A673 (cell line): ENCODE measurements around the gene SLC52A3. TPM values are rescaled to one million over a fixed set of nuclear protein-coding genes. Genes with fewer than 3 reads are reported as not detected.
"Not testable (repeated sequence)": the region's sequence is repeated elsewhere in the genome, so short reads cannot be mapped to it uniquely, and the experiment has no call there.

Experiments
- BruUV-seq: library from RNA; stranded (reverse); fragments of 400-500 nt; replicated peaks from 2 replicates; lab custom pipeline; 2021; lab: Mats Ljungman, UMichigan
- CTCF ChIA-PET: fragments of 300-600 bp; sonication (Branson Sonifier 250); formaldehyde crosslinking; loops from one replicate; lab custom pipeline; 2022; ENCODE audit warnings: antibody characterized with exemption; lab: Charles Lee
- POLR2A ChIA-PET: fragments of 300-600 bp; sonication (Branson Sonifier 250); formaldehyde crosslinking; loops from one replicate; lab custom pipeline; 2022; ENCODE audit warnings: antibody characterized with exemption; ENCODE audit not compliant: low non-redundant PET; lab: Charles Lee
- DNase-seq: peaks from one replicate; pipeline ENCODE4 v3.0.0-alpha.2; 2015; ENCODE audit warnings: low spot score
- H3K27ac ChIP-seq: fragments of 200-600 bp; sonication (generic); 2 replicates; pipeline ENCODE4 v1.5.1; 2016; ENCODE audit warnings: mixed run types, low read depth, mild to moderate bottlenecking, mixed read lengths, antibody characterized with exemption, low read length; ENCODE audit not compliant: poor library complexity, severe bottlenecking
- H3K27me3 ChIP-seq: fragments of 200-600 bp; sonication (generic); replicated peaks from 2 replicates; pipeline ENCODE4 v1.6.1; 2017; ENCODE audit warnings: mixed run types, low read depth, mild to moderate bottlenecking, mixed read lengths, antibody characterized with exemption, low read length; ENCODE audit not compliant: insufficient read depth, poor library complexity
- H3K36me3 ChIP-seq: fragments of 200-600 bp; sonication (generic); 2 replicates; pipeline ENCODE4 v1.6.1; 2016; ENCODE audit warnings: mixed run types, mild to moderate bottlenecking, mixed read lengths, antibody characterized with exemption, low read length; ENCODE audit not compliant: insufficient read depth, poor library complexity, severe bottlenecking
- H3K4me1 ChIP-seq: fragments of 200-600 bp; sonication (generic); 2 replicates; pipeline ENCODE4 v1.6.1; 2017; ENCODE audit warnings: mixed run types, mild to moderate bottlenecking, mixed read lengths, antibody characterized with exemption, low read length; ENCODE audit not compliant: insufficient read depth, poor library complexity, severe bottlenecking
- H3K4me3 ChIP-seq: fragments of 200-600 bp; sonication (generic); 2 replicates; pipeline ENCODE4 v1.5.1; 2016; ENCODE audit warnings: low read depth, mixed run types, mild to moderate bottlenecking, mixed read lengths, low read length; ENCODE audit not compliant: poor library complexity, severe bottlenecking
- H3K9me3 ChIP-seq: fragments of 200-600 bp; sonication (generic); 2 replicates; pipeline ENCODE4 v1.6.1; 2016; ENCODE audit warnings: mixed run types, low read depth, mild to moderate bottlenecking, mixed read lengths, antibody characterized with exemption, low read length; ENCODE audit not compliant: poor library complexity, severe bottlenecking
- EZH2 ChIP-seq: fragments of 200-600 bp; sonication (generic); IDR thresholded peaks from 2 replicates; pipeline ENCODE4 v1.6.1; 2017; ENCODE audit warnings: borderline replicate concordance, low read depth, mild to moderate bottlenecking, mixed read lengths, antibody characterized with exemption, low read length; ENCODE audit not compliant: poor library complexity, severe bottlenecking
- intact Hi-C: fragments of 100-400 bp; cut with micrococcal nuclease; formaldehyde crosslinking; loops from one replicate; pipeline ENCODE4 v1.10.0; 2022; ENCODE audit not compliant: unreplicated experiment
- total RNA-seq: library from RNA; stranded (reverse); gene quantifications from 2 replicates; pipeline ENCODE4 v1.2.3, GENCODE V29; 2021
- TF ChIP-seq, protein P1 (sequence below): fragments of 300-800, 200-600 bp; sonication (generic); conservative IDR thresholded peaks from 2 replicates; pipeline ENCODE4 v1.5.1; 2017; ENCODE audit warnings: low read depth, mild to moderate bottlenecking, antibody characterized with exemption, low read length, moderate library complexity, mixed read lengths

Gene SLC52A3
- total RNA-seq, 1 experiment from 2014 or later = not detected

GRCh38 chr20:801678-802077 is 33.4 kb upstream of the SLC52A3 start:
- no TSS peak for BruUV-seq
- H3K27me3 ChIP-seq = peaks cover 7% of the 10 kb centered on the region
- H3K4me3 ChIP-seq = no peak overlapping the region
- intact Hi-C loops = no loop called here
- no peak for DNase-seq
- no peaks in the 10 kb centered on the region for H3K4me1 ChIP-seq
- TF ChIP-seq EZH2 = no peak
- TF ChIP-seq, protein P1, sequence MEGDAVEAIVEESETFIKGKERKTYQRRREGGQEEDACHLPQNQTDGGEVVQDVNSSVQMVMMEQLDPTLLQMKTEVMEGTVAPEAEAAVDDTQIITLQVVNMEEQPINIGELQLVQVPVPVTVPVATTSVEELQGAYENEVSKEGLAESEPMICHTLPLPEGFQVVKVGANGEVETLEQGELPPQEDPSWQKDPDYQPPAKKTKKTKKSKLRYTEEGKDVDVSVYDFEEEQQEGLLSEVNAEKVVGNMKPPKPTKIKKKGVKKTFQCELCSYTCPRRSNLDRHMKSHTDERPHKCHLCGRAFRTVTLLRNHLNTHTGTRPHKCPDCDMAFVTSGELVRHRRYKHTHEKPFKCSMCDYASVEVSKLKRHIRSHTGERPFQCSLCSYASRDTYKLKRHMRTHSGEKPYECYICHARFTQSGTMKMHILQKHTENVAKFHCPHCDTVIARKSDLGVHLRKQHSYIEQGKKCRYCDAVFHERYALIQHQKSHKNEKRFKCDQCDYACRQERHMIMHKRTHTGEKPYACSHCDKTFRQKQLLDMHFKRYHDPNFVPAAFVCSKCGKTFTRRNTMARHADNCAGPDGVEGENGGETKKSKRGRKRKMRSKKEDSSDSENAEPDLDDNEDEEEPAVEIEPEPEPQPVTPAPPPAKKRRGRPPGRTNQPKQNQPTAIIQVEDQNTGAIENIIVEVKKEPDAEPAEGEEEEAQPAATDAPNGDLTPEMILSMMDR = no peak
- no peak overlapping the region for H3K27ac ChIP-seq
- H3K36me3 ChIP-seq = no peaks in the 10 kb centered on the region
- ChIA-PET CTCF (no interaction called here), POLR2A (no interaction called here)
- peaks cover 13% of the 10 kb centered on the region for H3K9me3 ChIP-seq

- H3K27me3 ChIP-seq, POLR2A ChIA-PET, DNase-seq, H3K36me3 ChIP-seq, intact Hi-C loops, H3K9me3 ChIP-seq, H3K27ac ChIP-seq, H3K4me3 ChIP-seq, CTCF ChIA-PET, H3K4me1 ChIP-seq, BruUV-seq: not testable (repeated sequence)
Measured at GRCh38 chr20:800026-800425, 31.7 kb upstream of the SLC52A3 start.

DNA sequence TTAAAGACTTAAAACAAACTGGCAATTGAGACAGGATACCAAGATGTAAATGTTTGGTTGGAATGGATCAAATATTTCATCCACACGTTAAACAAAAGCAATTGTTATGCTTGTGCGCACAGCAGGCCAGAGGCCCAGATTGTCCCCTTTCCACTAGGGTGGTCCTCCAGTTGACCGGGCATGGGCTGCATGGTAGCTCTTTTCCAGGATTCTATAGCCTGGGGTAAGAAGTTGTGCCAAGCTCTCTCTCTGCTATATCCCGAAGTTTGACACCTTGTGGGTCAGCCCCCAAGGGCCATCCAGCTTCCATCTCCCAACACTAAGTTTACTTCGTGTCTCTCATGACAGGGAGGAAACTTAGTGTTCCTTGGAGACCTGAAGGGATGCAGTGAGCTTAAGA is 30.4 kb upstream of the SLC52A3 start:
- H3K4me1 ChIP-seq, POLR2A ChIA-PET, DNase-seq, CTCF ChIA-PET, H3K27me3 ChIP-seq, BruUV-seq, H3K27ac ChIP-seq, intact Hi-C loops, H3K9me3 ChIP-seq, H3K36me3 ChIP-seq, H3K4me3 ChIP-seq: not testable (repeated sequence)

DNA sequence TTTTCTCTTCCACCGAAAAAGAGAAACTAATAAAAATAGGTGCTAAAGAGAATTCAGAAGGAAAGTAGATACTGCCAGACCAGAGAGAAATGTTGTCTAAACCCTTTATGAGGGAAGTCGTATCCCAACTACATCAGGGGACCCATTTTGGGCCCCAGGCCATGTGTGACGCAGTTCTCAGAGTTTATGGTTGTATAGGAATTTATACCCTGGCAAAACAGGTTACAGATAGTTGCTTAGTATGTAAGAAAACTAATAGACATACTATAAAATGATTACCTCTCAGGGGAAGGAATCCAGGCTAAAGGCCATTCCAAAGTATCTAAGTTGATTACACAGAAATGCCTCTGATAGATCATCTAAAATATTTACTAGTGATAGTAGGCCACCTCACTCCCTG is 28.6 kb upstream of the SLC52A3 start:
- no peak for DNase-seq
- Histone ChIP-seq H3K27me3 (peaks cover 6% of the 10 kb centered on the region), H3K36me3 (no peaks in the 10 kb centered on the region), H3K27ac (no peak overlapping the region), H3K9me3 (no peaks in the 10 kb centered on the region), H3K4me3 (no peak overlapping the region), H3K4me1 (no peaks in the 10 kb centered on the region)
- TF ChIP-seq, protein P1 = no peak
- no peak for TF ChIP-seq EZH2
- no TSS peak for BruUV-seq
- POLR2A ChIA-PET = no interaction called here
- CTCF ChIA-PET = no interaction called here
- intact Hi-C loops = no loop called here
